ENCODE data around the gene KLRC3.
"Not testable (repeated sequence)": the region's sequence is repeated elsewhere in the genome, so short reads cannot be mapped to it uniquely, and the experiment has no call there.

KLRC3 gene

DNA sequence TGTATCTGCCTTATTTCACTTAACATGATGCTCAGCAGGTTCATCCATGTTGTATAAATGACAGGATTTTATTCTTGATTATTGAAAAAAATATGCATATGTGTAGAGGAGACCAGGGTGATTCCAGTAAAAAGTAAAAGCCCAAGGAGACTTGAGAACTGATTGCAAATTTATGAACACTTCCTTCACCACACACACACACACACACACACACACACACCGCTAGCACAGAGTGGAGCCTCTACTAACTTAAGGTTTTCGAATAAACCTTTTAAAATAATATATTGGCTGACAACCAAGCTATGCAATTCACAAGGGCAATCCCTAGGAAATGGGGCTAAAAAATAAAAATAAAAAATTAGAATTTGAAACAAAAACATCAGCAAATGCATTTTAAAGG, 22.2 kb downstream of the KLRC3 start:
- no peak for DNase-seq

DNA sequence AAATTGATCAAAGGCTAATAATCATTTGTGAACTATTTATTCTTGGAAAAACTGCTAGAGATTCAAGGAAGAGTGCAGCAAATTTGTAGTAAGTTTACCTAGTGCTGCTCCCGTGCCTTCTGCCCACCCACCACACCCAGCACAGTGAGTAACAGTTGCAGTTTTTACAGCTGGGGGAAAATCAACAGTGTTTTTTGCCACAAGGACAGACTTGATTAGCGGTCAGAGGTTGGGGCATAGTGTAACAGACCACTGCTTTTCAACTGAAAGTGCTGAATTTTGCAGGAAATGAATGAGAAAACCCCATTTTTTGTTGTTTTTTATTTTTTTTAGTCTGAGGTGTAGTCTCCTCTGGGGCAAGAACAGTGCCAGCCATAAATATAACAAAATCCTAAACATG, 23.1 kb downstream of the KLRC3 start:
- DNase-seq, result no peak

- DNase-seq, result not testable (repeated sequence)
These were observed 24.2 kb downstream of the KLRC3 start for GRCh38 chr12:10396176-10396575.

DNA sequence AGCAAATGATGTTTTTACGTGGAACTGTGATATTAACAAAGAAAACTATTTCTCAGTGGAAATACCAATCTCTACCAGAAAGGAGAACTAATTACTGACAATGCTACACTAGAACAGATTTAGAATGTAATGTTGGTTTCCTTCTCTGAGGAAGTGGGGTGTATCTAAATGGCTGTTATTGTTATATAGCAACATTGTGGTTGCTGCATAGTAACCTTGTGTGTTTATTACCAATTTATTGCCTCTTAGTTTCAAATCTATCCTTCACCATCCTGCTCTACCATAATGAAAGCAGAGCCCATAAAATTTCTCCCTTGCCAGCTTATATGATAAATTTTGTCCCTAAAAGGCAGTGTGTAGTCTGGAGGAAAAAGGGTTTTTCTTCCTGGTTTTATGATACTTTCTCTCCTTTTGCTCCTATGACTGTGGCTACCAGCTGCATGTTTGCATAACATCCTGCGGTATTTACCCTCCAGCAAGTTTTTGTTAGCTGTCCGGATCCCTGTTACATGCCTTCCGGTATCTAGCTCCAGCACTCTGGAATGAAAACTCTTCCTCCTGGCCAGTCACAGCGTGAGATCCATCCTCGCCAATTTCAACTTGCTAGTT, 24.9 kb downstream of the KLRC3 start:
- no peak for DNase-seq

DNA sequence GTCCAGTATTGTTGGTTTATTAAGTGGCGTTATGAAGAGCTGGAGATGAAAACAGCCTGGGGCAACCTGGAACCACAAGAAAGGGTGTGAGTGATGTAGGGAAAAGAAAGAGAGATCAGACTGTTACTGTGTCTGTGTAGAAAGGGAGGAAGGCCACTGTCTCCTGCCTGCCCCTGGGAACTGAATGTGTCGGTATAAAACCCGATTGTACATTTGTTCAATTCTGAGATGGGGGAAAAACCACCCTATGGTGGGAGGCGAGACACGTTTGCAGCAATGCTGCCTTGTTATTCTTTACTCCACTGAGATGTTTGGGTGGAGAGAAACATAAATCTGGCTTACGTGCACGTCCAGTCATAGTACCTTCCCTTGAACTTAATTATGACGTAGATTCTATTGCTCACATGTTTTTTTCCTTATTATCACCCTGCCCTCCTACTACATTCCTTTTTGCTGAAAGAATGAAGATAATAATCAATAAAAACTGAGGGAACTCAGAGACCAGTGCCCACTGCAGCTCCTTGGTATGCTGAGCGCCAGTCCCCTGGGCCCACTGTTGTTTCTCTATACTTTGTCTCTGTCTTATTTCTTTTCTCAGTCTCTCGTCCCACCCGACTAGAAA, 25.8 kb downstream of the KLRC3 start:
- DNase-seq, result not testable (repeated sequence)

DNA sequence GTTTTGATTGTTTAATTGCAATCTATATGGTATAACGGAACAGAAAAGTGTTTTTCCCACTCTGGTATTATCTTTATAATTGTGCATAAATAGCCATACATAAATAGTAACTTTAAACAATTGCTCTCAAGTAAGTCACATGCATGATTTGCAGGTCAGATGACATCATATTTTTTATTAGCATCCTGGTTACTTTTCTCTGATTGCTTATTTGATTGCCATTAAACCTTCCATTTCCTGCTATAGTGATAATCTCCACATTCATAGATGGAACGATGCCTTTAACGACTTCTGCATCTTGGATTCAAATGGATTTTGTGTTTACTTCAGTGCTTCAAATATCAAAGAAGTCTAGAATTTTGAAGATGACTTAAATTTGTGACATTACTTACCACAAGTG, 27.1 kb downstream of the KLRC3 start:
- DNase-seq, result no peak

GRCh38 chr12:10392394-10392930, 27.9 kb downstream of the KLRC3 start:
- no peak for DNase-seq

DNA sequence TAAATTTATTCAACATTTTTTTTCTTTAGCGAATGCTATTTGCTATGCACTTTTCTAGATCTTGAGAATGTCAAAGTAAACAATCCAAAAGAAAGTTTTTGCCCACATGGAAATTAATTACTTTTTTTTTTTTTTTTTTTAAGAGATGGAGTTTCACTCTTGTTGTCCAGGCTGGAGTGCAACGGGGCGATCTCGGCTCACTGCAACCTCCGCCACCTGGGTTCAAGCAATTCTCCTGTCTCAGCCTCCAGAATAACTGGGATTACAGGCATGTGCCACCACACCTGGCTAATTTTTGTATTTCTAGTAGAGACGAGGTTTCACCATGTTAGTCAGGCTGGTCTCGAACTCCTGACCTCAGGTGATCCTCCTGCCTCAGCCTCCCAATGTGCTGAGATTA, 29.4 kb downstream of the KLRC3 start:
- not testable (repeated sequence) for DNase-seq

DNA sequence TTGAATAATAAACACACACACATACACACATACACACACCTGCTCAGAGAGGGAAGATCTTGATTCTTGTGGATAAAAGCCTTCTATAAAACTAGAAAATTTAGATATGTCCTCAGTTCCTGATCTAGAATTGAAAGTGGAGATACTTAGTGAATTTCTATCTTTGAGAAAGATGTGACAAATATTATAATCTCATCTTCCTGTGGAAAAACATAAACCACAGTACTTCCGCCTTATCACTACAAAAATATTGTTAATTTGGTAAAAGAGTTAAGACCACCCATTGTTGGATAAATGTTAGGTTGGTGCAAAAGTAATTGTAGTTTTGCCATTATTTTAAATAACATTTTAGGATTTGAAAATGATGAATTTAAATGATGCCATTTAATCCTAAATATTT, 30.5 kb downstream of the KLRC3 start, which contains the start of gene KLRK1:
KLRK1 (minus strand) TSS at position 138 of the 400 bp plus-strand sequence. CDS start 1,231 bp downstream, outside the sequence.
- DNase-seq, result no peak

- no peak for DNase-seq
These were observed 31.6 kb downstream of the KLRC3 start for GRCh38 chr12:10388624-10389413.

GRCh38 chr12:10387498-10387897, 32.9 kb downstream of the KLRC3 start:
- not testable (repeated sequence) for DNase-seq

GRCh38 chr12:10386857-10387256, 33.5 kb downstream of the KLRC3 start:
- DNase-seq, result no peak

DNA sequence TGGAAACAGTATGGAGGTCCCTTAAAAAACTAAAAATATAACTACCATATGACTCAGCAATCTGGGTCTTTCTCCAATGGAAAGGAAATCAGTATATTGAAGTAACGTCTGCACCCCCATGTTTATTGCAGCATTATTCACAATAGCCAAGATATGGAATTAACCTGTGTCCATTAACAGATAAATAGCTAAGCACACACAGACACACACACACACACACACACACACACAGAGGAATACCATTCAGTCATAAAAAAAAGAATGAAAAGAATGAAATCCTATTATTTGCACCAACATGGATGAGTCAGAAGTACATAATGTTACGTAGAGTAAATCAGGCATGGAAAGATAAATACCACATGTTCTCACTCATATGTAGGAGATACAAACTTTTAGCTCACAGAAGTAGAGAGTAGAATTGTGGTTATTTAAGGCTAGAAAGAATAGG, 35.2 kb downstream of the KLRC3 start:
- DNase-seq, result no peak

DNA sequence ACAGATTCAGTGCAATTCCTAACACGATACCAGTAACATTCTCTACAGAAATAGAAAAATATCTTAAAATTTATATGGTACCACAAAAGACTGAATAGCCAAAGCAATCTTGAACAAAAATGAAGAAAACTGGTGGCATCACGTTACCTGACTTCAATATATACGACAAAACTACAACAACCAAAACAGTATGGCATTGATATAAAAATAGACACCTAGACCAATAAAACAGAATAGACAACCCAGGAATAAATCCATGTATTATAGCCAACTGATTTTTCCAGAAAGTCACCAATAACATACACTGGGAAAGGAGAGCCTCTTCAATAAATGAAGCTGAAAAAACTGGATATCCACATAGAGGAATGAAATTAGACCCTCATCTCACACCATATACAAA, 36.2 kb downstream of the KLRC3 start:
- DNase-seq, result no peak

GRCh38 chr12:10381928-10382628, 38.3 kb downstream of the KLRC3 start:
- no peak for DNase-seq

- DNase-seq, result not testable (repeated sequence)
These were observed 41.7 kb downstream of the KLRC3 start for GRCh38 chr12:10378737-10379136.

- no peak for DNase-seq
These were observed 45.8 kb downstream of the KLRC3 start for GRCh38 chr12:10374624-10375018.

- no peak for DNase-seq
These were observed 47.8 kb downstream of the KLRC3 start for GRCh38 chr12:10372559-10372958.

DNA sequence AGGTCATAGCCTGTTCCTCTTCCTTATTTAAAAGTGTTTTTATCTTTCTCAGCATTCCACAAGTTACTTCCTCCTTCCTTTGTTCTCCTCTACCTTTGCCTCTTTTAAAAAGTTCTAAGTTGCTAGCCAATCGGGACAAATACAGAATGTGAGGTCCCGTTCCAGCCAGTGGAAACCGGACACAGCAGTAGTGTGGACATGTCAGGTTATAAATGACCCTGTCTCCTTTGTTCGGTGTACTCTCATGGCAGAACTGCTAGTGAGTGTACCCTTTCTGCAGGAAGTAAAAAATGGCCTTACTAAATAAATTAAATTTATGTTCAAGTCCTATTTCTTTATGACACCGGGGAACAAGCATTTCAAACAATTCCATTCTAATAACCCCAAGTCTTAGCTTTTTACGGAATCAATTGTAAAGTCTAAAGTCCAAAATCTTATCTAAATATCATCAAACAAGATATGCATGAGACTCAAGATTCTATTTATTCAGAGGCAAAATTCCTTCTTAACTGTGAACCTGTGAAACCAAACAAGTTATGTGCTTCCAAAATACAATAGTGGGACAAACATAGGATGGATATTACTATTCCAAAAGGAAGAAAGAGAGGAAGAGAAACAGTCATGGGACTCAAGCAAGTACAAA, 48.4 kb downstream of the KLRC3 start:
- DNase-seq, result not testable (repeated sequence)

GRCh38 chr12:10369557-10370415, 50.6 kb downstream of the KLRC3 start:
- DNase-seq, result no peak

Measured in activated CD4-positive, alpha-beta T cell treated with anti-CD3 and anti-CD28 coated beads, Interleukin-2, amount 50 U/mL, for 16 hours (primary cell).